H1 (cell line): ENCODE results near the gene RPL18. TPM values are rescaled to one million over a fixed set of nuclear protein-coding genes. Genes with fewer than 3 reads are reported as not detected.

ENCODE experiments used
- ATF3 ChIP-seq: IDR thresholded peaks from 2 replicates; pipeline ENCODE4 v1.6.1; 2011; ENCODE audit warnings: low read depth, mild to moderate bottlenecking, low read length; ENCODE audit not compliant: insufficient read depth
- BACH1 ChIP-seq: IDR thresholded peaks from 2 replicates; pipeline ENCODE4 v1.6.1; 2012; ENCODE audit warnings: low read length, improper control_type of control experiment
- BCL11A ChIP-seq, 2 experiments: IDR thresholded peaks; one replicate each; pipeline ENCODE4 v1.6.1; 2011; ENCODE audit warnings: low read depth in 2 of 2, low read length in 2 of 2, mild to moderate bottlenecking in 2 of 2
- CEBPB ChIP-seq: IDR thresholded peaks from 2 replicates; pipeline ENCODE4 v1.6.1; 2012; ENCODE audit warnings: low read depth, low read length
- CHD2 ChIP-seq: IDR thresholded peaks from 2 replicates; pipeline ENCODE4 v1.6.1; 2012; ENCODE audit warnings: low read length, improper control_type of control experiment
- CTCF ChIP-seq, 3 experiments: IDR thresholded peaks; 1 replicate in 2 of 3; 2 replicates in 1 of 3; pipeline versions ENCODE4 v1.5.1 to v1.6.1; 2011; ENCODE audit warnings: low read length in 3 of 3, mild to moderate bottlenecking in 3 of 3, inconsistent platforms in 2 of 3, low read depth in 1 of 3, moderate library complexity in 1 of 3; ENCODE audit not compliant: insufficient read depth in 1 of 3; ENCODE audit errors: control extremely low read depth in 1 of 3
- EGR1 ChIP-seq: IDR thresholded peaks from 2 replicates; pipeline ENCODE4 v1.6.1; 2011; ENCODE audit warnings: low read depth, low read length, borderline replicate concordance
- MAFK ChIP-seq: IDR thresholded peaks from 2 replicates; pipeline ENCODE4 v1.6.1; 2012; ENCODE audit warnings: low read depth, mild to moderate bottlenecking, improper control_type of control experiment, low read length
- MAX ChIP-seq: IDR thresholded peaks from 2 replicates; pipeline ENCODE4 v1.6.1; 2012; ENCODE audit warnings: inconsistent platforms
- NANOG ChIP-seq: IDR thresholded peaks from 2 replicates; pipeline ENCODE4 v1.6.1; 2011; ENCODE audit warnings: low read length, low read depth, mild to moderate bottlenecking, inconsistent platforms; ENCODE audit not compliant: insufficient read depth, poor library complexity, severe bottlenecking
- POLR2AphosphoS5 ChIP-seq: IDR thresholded peaks from 2 replicates; pipeline ENCODE4 v1.6.1; 2011; ENCODE audit warnings: low read depth, low read length
- RBBP5 ChIP-seq: IDR thresholded peaks from 2 replicates; pipeline ENCODE4 v1.7.1; 2012; ENCODE audit warnings: low read depth, mild to moderate bottlenecking, inconsistent platforms, low read length, moderate library complexity, borderline replicate concordance
- SAP30 ChIP-seq: fragments of 300-600 bp; sonication (generic); IDR thresholded peaks from 2 replicates; pipeline ENCODE4 v1.7.1; 2012; ENCODE audit warnings: low read length, moderate library complexity, mild to moderate bottlenecking, inconsistent platforms; ENCODE audit not compliant: insufficient read depth, insufficient replicate concordance
- SIN3A ChIP-seq, 2 experiments: IDR thresholded peaks in 1 of 2; conservative IDR thresholded peaks in 1 of 2; 2 replicates each; pipeline ENCODE4 v1.6.1; 2011 to 2012; ENCODE audit warnings: low read length in 2 of 2, improper control_type of control experiment in 1 of 2, low read depth in 1 of 2, mild to moderate bottlenecking in 1 of 2
- SIRT6 ChIP-seq: IDR thresholded peaks from one replicate; pipeline ENCODE4 v1.7.1; 2012; ENCODE audit warnings: low read length, inconsistent platforms
- SRF ChIP-seq: IDR thresholded peaks from 2 replicates; pipeline ENCODE4 v1.6.1; 2011; ENCODE audit warnings: mild to moderate bottlenecking, low read depth, low read length, moderate library complexity
- SUZ12 ChIP-seq: fragments of 200-600 bp; sonication (generic); IDR thresholded peaks from 2 replicates; pipeline ENCODE4 v1.6.1; 2012; ENCODE audit warnings: mild to moderate bottlenecking, inconsistent platforms, low read length, moderate library complexity, mixed read lengths
- TCF12 ChIP-seq: IDR thresholded peaks from 2 replicates; pipeline ENCODE4 v1.6.1; 2011; ENCODE audit warnings: low read depth, mild to moderate bottlenecking, low read length
- USF2 ChIP-seq: IDR thresholded peaks from 2 replicates; pipeline ENCODE4 v1.6.1; 2011; ENCODE audit warnings: low read length, improper control_type of control experiment
- ZNF274 ChIP-seq: IDR thresholded peaks from 2 replicates; pipeline ENCODE4 v1.7.0; 2012; ENCODE audit warnings: low read length, borderline replicate concordance; ENCODE audit errors: extremely low read depth
- polyA plus RNA-seq, 7 experiments: library from polyadenylated mRNA; depleted of rRNA in 3 of 7; stranded (reverse) in 5 of 7; unstranded in 2 of 7; fragments of >200 nt in 5 of 7; fragments of 200-250 nt in 2 of 7; gene quantifications; 1 replicate in 5 of 7; 2 replicates in 1 of 7; 4 replicates in 1 of 7; pipeline versions ENCODE4 v1.2.1 to v1.2.3, GENCODE V29; 2011 to 2013; ENCODE audit warnings: missing spikeins in 2 of 7, mixed read lengths in 2 of 7
- total RNA-seq: library from RNA; stranded (reverse); fragmentation: NEBNext Ultra II Directional; extraction: Animal tissue kit (Norgen Biotek cat#: 25700); gene quantifications from 2 replicates; pipeline ENCODE4 v1.2.1, GENCODE V29; 2021

RPL18 gene
- total and polyA plus RNA-seq, 2 of the 8 experiments (the other 6 are each of a cell fraction or from before 2014, with no cell fraction given): 1,669 to 2,789 TPM

GRCh38 chr19:48646001-48646721, 27.2 kb upstream of the RPL18 start, which contains the start of gene CA11 (continued):
- TF ChIP-seq SIN3A (conservative IDR thresholded peaks at IDR 0.05 in 1 of 2, IDR thresholded peaks at IDR 0.05 in 1 of 2; ENCODE audit: low read depth in 1 of 2, low read length in 2 of 2) (peak in 1 of 2 experiments; percentile 51; a peak in 2 of 4 replicates), CTCF (IDR thresholded peaks at IDR 0.05; ENCODE audit: control extremely low read depth in 1 of 3, insufficient read depth in 1 of 3, low read depth in 1 of 3, low read length in 3 of 3) (peak; percentile 81 to 96 (median 88)), SAP30 (no peak), BACH1 (no peak), NANOG (no peak), ZNF274 (no peak), SIRT6 (no peak), USF2 (no peak), CHD2 (0 out of 2 replicates have a peak, but pooled peaks have one; percentile 25), POLR2AphosphoS5 (no peak; the same call in 1 of the 2 replicates), RBBP5 (no peak; the same call in 1 of the 2 replicates), BCL11A (IDR thresholded peaks at IDR 0.05; ENCODE audit: low read depth in 2 of 2, low read length in 2 of 2) (no peak), TCF12 (no peak), EGR1 (0 out of 2 replicates have a peak, but pooled peaks have one; percentile 5), MAFK (no peak), CEBPB (no peak), MAX (no peak; the same call in 1 of the 2 replicates), SUZ12 (no peak), SRF (no peak), ATF3 (no peak)
